Measurements from ENCODE around the gene NPHP1. TPM values are rescaled to one million over a fixed set of nuclear protein-coding genes. Genes with fewer than 3 reads are reported as not detected.
A peak's percentile ranks its signal among the peaks of the same experiment; 100 is the strongest.
"Not testable (repeated sequence)": the region's sequence is repeated elsewhere in the genome, so short reads cannot be mapped to it uniquely, and the experiment has no call there.

NPHP1 gene
- total RNA-seq = 9.8 TPM

GRCh38 chr2:110204408-110205385 lies at the start of gene NPHP1:
Gene NPHP1 (minus strand): TSS chr2:110205013. CDS start chr2:110204968, 45 bp downstream.
- no peaks in the 10 kb centered on the region for H3K9me3 ChIP-seq
- peak within 1 kb of the TSS; percentile 55 for H3K27ac ChIP-seq
- peak; percentile 55 to 91 for DNase-seq (ENCODE audit: low spot score in 2 of 2)
- peaks cover 0 to 8% of the 10 kb centered on the region in 2 donors for H3K4me1 ChIP-seq
- H3K27me3 ChIP-seq = no peaks in the 10 kb centered on the region
- no peak for TF ChIP-seq CTCF (IDR thresholded peaks at IDR 0.05)
- no peaks in the 10 kb centered on the region for H3K36me3 ChIP-seq
- intact Hi-C loops (cut with DNase I) = no loop called here
- peak within 1 kb of the TSS; percentile 74 to 87 for H3K4me3 ChIP-seq

- DNase-seq (ENCODE audit: low spot score in 2 of 2) = not testable (repeated sequence)
These were observed 43.4 kb upstream of the NPHP1 start for GRCh38 chr2:110248081-110248795.

GRCh38 chr2:110245488-110246435 lies 40.9 kb upstream of the NPHP1 start:
- H3K27ac ChIP-seq; intact Hi-C loops (cut with DNase I); H3K36me3 ChIP-seq; H3K9me3 ChIP-seq; DNase-seq (ENCODE audit: low spot score in 2 of 2); H3K4me1 ChIP-seq; H3K4me3 ChIP-seq; H3K27me3 ChIP-seq: not testable (repeated sequence)

More at GRCh38 chr2:110248081-110248795, 43.4 kb upstream of the NPHP1 start:
- H3K4me3 ChIP-seq; H3K27ac ChIP-seq; intact Hi-C loops (cut with DNase I); H3K4me1 ChIP-seq; H3K36me3 ChIP-seq; H3K27me3 ChIP-seq; H3K9me3 ChIP-seq: not testable (repeated sequence)

GRCh38 chr2:110243283-110243682 lies 38.5 kb upstream of the NPHP1 start:
- H3K9me3 ChIP-seq, H3K27me3 ChIP-seq: not testable (repeated sequence)

GRCh38 chr2:110234514-110234913 lies 29.7 kb upstream of the NPHP1 start:
- H3K4me3 ChIP-seq; H3K9me3 ChIP-seq; H3K27me3 ChIP-seq; DNase-seq (ENCODE audit: low spot score in 2 of 2); H3K4me1 ChIP-seq; H3K36me3 ChIP-seq; H3K27ac ChIP-seq; intact Hi-C loops (cut with DNase I): not testable (repeated sequence)

More at GRCh38 chr2:110243283-110243682, 38.5 kb upstream of the NPHP1 start:
- H3K4me3 ChIP-seq; DNase-seq (ENCODE audit: low spot score in 2 of 2); intact Hi-C loops (cut with DNase I); H3K4me1 ChIP-seq; H3K27ac ChIP-seq; H3K36me3 ChIP-seq: not testable (repeated sequence)

GRCh38 chr2:110229886-110230285 lies 25.1 kb upstream of the NPHP1 start:
- H3K27ac ChIP-seq; H3K4me3 ChIP-seq; H3K27me3 ChIP-seq; DNase-seq (ENCODE audit: low spot score in 2 of 2); H3K9me3 ChIP-seq; H3K4me1 ChIP-seq; intact Hi-C loops (cut with DNase I); H3K36me3 ChIP-seq: not testable (repeated sequence)

- DNase-seq (ENCODE audit: low spot score in 2 of 2); H3K9me3 ChIP-seq; H3K4me1 ChIP-seq; H3K4me3 ChIP-seq; H3K27me3 ChIP-seq; intact Hi-C loops (cut with DNase I); H3K36me3 ChIP-seq; H3K27ac ChIP-seq: not testable (repeated sequence)
These were observed 17.8 kb upstream of the NPHP1 start for GRCh38 chr2:110222626-110223025.

GRCh38 chr2:110221938-110222337 lies 17.1 kb upstream of the NPHP1 start:
- H3K27ac ChIP-seq = no peak overlapping the region
- H3K4me3 ChIP-seq = no peak overlapping the region
- no peaks in the 10 kb centered on the region for H3K36me3 ChIP-seq
- TF ChIP-seq CTCF (IDR thresholded peaks at IDR 0.05) = no peak
- H3K27me3 ChIP-seq = no peaks in the 10 kb centered on the region
- intact Hi-C loops (cut with DNase I) = no loop called here
- H3K9me3 ChIP-seq = no peaks in the 10 kb centered on the region
- no peak for DNase-seq (ENCODE audit: low spot score in 2 of 2)
- no peaks in the 10 kb centered on the region for H3K4me1 ChIP-seq
